ENCODE measurements around the gene ACTR2. TPM values are rescaled to one million over a fixed set of nuclear protein-coding genes. Genes with fewer than 3 reads are reported as not detected.
"Not testable (repeated sequence)": the region's sequence is repeated elsewhere in the genome, so short reads cannot be mapped to it uniquely, and the experiment has no call there.

Gene ACTR2
- 100 to 1,000 TPM in 1 of 6 experiments, 10 to 100 TPM in 5; 42.9 to 114 (median 69.8) TPM for total RNA-seq
- long read RNA-seq, transcript ACTR2-201 (9 exons, 3,861 nt) = major isoform, 7 of 12 reads
- long read RNA-seq, partial matches to known transcripts = 0 of 12 reads
- long read RNA-seq, other reads (novel, unspliced or antisense) = 5 of 12 reads

DNA sequence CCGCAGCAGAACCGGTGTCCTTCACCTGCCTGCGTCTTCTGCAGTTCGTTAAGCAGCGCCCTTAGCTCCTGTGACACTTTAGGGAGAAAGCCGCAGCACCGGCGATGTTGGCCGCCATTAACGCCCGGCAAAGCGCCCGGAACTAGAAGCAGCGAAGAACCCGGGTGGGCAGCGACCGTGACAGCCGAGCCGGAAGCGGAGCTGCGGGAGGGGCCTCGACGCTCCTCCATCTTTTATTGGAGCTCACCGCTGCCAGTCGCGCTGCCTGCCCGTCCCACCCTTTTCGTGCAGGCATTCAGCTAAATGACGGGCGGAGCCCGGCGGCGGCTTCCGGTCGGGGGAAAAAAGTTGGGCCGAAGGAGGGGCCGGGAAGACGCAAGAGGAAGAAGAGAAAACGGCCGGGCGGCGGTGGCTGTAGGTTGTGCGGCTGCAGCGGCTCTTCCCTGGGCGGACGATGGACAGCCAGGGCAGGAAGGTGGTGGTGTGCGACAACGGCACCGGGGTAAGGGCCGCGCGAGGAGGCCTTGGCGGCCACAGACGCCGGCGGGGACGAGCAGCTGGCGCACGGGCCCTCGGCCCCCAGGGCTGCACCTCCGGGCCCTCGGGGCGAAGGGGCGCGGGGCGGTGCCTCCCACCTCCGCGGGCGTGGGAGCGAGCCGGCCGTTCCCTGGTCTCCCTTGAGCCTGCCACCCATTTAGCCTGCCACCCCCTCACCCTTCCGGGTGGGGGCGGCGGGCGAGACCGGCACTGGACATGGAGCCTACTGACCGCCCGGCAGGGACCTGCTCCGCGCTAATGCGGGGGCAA, at the start of gene ACTR2:
ACTR2 (plus strand) TSS at position 376 of the 807 bp plus-strand sequence; CDS start at position 455, 79 bp downstream.
- Histone ChIP-seq H3K27ac (peak within 1 kb of the TSS; percentile 82 to 98 (median 95)), H3K36me3 (no peaks in the 10 kb centered on the region), H3K9me3 (no peaks in the 10 kb centered on the region), H3K4me1 (peaks cover 0 to 18% (median 3%) of the 10 kb centered on the region in 4 donors), H3K27me3 (no peaks in the 10 kb centered on the region), H3K4me3 (peak within 1 kb of the TSS; percentile 78 to 99 (median 90))
- peak; percentile 97 to 98 (median 98) for DNase-seq
- intact Hi-C loops (cut with DNase I) = no loop called here
- TF ChIP-seq, protein P1, sequence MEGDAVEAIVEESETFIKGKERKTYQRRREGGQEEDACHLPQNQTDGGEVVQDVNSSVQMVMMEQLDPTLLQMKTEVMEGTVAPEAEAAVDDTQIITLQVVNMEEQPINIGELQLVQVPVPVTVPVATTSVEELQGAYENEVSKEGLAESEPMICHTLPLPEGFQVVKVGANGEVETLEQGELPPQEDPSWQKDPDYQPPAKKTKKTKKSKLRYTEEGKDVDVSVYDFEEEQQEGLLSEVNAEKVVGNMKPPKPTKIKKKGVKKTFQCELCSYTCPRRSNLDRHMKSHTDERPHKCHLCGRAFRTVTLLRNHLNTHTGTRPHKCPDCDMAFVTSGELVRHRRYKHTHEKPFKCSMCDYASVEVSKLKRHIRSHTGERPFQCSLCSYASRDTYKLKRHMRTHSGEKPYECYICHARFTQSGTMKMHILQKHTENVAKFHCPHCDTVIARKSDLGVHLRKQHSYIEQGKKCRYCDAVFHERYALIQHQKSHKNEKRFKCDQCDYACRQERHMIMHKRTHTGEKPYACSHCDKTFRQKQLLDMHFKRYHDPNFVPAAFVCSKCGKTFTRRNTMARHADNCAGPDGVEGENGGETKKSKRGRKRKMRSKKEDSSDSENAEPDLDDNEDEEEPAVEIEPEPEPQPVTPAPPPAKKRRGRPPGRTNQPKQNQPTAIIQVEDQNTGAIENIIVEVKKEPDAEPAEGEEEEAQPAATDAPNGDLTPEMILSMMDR (IDR thresholded peaks at IDR 0.05) = no peak
- peak; percentile 90 for TF ChIP-seq POLR2A (IDR thresholded peaks at IDR 0.05)
- WGBS (ENCODE audit: insufficient coverage, low coverage, low lambda C conversion rate, missing lambda C conversion rate) = under 1% methylated on average over 39 of the region's 82 CpGs
- peak; percentile 98 to 100 (median 99) for ATAC-seq

DNA sequence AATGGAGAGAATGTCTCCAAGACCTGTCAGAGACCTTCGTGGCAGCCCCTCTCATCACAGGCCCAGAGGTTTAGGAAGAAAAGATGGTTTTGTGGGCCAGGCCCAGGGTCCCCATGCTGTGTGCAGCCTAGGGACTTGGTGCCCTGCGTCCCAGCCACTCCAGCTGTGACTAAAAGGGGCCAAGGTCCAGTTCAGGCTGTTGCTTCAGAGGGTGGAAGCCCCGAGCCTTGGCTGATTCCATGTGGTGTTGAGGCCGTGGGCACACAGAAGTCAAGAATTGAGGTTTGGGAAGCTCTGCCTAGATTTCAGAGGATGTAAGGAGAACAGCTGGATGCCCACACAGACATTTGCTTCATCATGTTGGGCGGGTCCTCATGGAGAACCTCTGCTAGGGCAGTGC, 45.1 kb upstream of the ACTR2 start:
- Histone ChIP-seq H3K9me3 (no peaks in the 10 kb centered on the region), H3K27ac (no peak overlapping the region), H3K27me3 (no peaks in the 10 kb centered on the region), H3K4me3 (no peak overlapping the region), H3K36me3 (no peaks in the 10 kb centered on the region), H3K4me1 (no peaks in the 10 kb centered on the region)
- TF ChIP-seq, protein P1 (IDR thresholded peaks at IDR 0.05) = no peak
- TF ChIP-seq POLR2A (IDR thresholded peaks at IDR 0.05) = no peak
- no peak for DNase-seq
- intact Hi-C loops (cut with DNase I) = no loop called here
- ATAC-seq = no peak
- WGBS (ENCODE audit: insufficient coverage, low coverage, low lambda C conversion rate, missing lambda C conversion rate) = 75% methylated on average over 2 of the region's 5 CpGs

DNA sequence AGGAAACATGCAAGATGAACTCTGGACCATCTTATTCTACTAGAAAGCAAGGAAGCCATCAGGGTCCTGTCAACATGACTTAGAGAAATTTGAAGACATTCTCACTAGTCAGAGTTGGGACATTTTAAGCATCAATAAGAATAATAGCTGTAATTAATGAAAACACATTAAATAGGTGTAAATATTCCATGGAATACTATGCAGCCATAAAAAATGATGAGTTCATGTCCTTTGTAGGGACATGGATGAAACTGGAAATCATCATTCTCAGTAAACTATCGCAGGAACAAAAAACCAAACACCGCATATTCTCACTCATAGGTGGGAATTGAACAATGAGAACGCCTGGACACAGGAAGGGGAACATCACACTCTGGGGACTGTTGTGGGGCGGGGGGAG, 44.2 kb upstream of the ACTR2 start:
- H3K27me3 ChIP-seq; H3K36me3 ChIP-seq; H3K4me3 ChIP-seq; H3K27ac ChIP-seq; H3K9me3 ChIP-seq; ATAC-seq; intact Hi-C loops (cut with DNase I); DNase-seq; H3K4me1 ChIP-seq: not testable (repeated sequence)
- 89% methylated on average over 4 of the region's 4 CpGs for WGBS (ENCODE audit: insufficient coverage, low coverage, low lambda C conversion rate, missing lambda C conversion rate)

DNA sequence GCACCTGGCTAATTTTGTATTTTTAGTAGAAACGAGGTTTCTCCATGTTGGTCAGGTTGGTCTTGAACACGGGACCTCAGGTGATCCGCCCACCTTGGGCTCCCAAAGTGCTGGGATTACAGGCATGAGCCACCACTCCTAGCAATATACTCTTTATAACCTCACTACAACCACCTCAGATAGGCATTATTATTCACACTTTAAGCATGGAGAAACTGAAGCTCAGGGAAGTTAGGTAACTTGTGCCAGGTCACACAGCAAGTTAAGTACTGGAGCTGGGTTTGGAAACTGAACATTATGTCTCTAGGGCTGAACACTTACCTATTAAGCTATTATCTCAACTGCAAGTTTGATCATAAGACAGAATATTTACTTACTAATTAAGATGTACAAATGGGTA, 42.6 kb upstream of the ACTR2 start:
- no peaks in the 10 kb centered on the region for H3K27me3 ChIP-seq
- ATAC-seq (no peak), DNase-seq (no peak)
- no peak overlapping the region for H3K27ac ChIP-seq
- no CpG with 5 or more reads among the region's 3 CpGs for WGBS (ENCODE audit: insufficient coverage, low coverage, low lambda C conversion rate, missing lambda C conversion rate)
- no peak for TF ChIP-seq POLR2A (IDR thresholded peaks at IDR 0.05)
- TF ChIP-seq, protein P1 (IDR thresholded peaks at IDR 0.05) = no peak
- no peak overlapping the region for H3K4me3 ChIP-seq
- H3K4me1 ChIP-seq = no peaks in the 10 kb centered on the region
- no peaks in the 10 kb centered on the region for H3K36me3 ChIP-seq
- H3K9me3 ChIP-seq = no peaks in the 10 kb centered on the region
- intact Hi-C loops (cut with DNase I) = no loop called here

Measured in right lobe of liver (tissue), 6 donors.